Body of pancreas (tissue), 4 donors: Measurements from ENCODE around the gene SPOCD1.

Experiments
- CTCF ChIP-seq, 7 experiments: fragments of 450-650 bp in 4 of 7; fragments of 200-600 bp in 3 of 7; sonication (generic) in 3 of 7; IDR thresholded peaks; one replicate each; pipeline ENCODE4 v1.5.1; 2016 to 2019; ENCODE audit warnings: antibody characterized with exemption in 7 of 7
- POLR2A ChIP-seq, 3 donors: fragments of 450-650 bp; IDR thresholded peaks; one replicate each; pipeline ENCODE4 v1.6.1; 2016; ENCODE audit warnings: antibody characterized with exemption in 3 of 3, mild to moderate bottlenecking in 2 of 3

DNA sequence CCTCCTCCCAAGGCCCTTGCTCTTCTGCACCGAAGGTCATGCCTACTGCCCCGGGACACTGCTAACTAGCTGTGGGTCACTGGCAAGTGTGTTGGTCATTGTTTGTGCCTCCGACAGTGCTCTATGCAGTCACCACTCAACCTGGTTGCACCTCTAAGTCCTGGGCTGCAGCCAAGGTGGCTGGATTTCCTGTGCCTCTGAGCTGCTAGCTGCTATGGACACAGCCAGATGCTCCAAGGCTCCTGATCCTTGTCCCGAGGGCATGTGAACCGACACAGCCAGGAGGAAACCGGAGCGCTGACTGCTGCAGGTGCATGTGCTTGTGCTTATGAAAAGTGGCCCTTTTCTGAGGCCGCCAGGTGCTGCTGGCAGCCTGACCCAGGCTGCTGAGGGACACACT lies 14.7 kb upstream of the SPOCD1 start:
- no peak for TF ChIP-seq CTCF (IDR thresholded peaks at IDR 0.05)
- no peak for TF ChIP-seq POLR2A (IDR thresholded peaks at IDR 0.05)
